OCI-LY1 (cell line): ENCODE data around the gene CYBB.

ENCODE experiments used
- EZH2 ChIP-seq: fragments of 200-600 bp; sonication (generic), shearing (Covaris generic); IDR thresholded peaks from 2 replicates; pipeline ENCODE4 v1.8.0; 2017; ENCODE audit warnings: borderline replicate concordance, mixed run types, mild to moderate bottlenecking, antibody characterized with exemption, low read length, moderate library complexity, mixed read lengths
- TF ChIP-seq, protein P1 (sequence below): fragments of 200-600 bp; sonication (generic), shearing (Covaris generic); IDR thresholded peaks from 2 replicates; pipeline ENCODE4 v1.5.1; 2017; ENCODE audit warnings: mild to moderate bottlenecking, antibody characterized with exemption, low read length, moderate library complexity, mixed read lengths

DNA sequence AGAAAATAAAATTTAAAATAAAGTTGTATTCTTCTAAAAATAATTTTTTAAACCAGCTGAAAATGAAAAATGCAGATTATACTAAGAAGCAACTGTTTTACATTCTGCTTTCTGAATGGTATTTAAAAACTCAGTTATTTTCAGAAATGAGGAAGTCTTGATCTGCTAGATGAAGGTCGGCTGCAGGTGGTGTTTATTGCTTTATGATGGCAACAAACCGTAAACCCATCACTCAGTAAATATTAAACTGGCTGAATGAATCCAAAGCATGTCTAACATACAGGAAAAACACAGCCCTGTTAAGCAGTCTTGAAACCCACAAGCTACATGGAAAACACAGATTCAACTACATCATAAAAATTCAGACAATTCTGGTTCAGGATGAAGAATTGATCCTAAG is 38.2 kb downstream of the CYBB start:
- TF ChIP-seq, protein P1, sequence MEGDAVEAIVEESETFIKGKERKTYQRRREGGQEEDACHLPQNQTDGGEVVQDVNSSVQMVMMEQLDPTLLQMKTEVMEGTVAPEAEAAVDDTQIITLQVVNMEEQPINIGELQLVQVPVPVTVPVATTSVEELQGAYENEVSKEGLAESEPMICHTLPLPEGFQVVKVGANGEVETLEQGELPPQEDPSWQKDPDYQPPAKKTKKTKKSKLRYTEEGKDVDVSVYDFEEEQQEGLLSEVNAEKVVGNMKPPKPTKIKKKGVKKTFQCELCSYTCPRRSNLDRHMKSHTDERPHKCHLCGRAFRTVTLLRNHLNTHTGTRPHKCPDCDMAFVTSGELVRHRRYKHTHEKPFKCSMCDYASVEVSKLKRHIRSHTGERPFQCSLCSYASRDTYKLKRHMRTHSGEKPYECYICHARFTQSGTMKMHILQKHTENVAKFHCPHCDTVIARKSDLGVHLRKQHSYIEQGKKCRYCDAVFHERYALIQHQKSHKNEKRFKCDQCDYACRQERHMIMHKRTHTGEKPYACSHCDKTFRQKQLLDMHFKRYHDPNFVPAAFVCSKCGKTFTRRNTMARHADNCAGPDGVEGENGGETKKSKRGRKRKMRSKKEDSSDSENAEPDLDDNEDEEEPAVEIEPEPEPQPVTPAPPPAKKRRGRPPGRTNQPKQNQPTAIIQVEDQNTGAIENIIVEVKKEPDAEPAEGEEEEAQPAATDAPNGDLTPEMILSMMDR = no peak
- no peak for TF ChIP-seq EZH2
